SK-N-SH (cell line): Measurements from ENCODE around the gene CPB2. TPM values are rescaled to one million over a fixed set of nuclear protein-coding genes. Genes with fewer than 3 reads are reported as not detected.

Experiments used
- CTCF ChIA-PET: fragments of 300-600, 350-600 bp; formaldehyde crosslinking; extraction: SDS; loops from one replicate; lab custom pipeline; 2021; lab: Yijun Ruan, JAX
- POLR2A ChIA-PET: fragments of 350-600 bp; sonication (Branson Sonifier 250); formaldehyde crosslinking; extraction: SDS; loops from one replicate; lab custom pipeline; 2020; ENCODE audit warnings: antibody characterized with exemption, inconsistent platforms; lab: Yijun Ruan, JAX
- DNase-seq: peaks from one replicate; pipeline ENCODE4 v3.0.0; 2012
- H2AFZ ChIP-seq: fragments of 200-600 bp; sonication (generic); 2 replicates; pipeline ENCODE4 v1.8.1; 2016; ENCODE audit warnings: antibody characterized with exemption, mild to moderate bottlenecking, low read depth
- H3F3A ChIP-seq: fragments of 200-600 bp; sonication (generic); replicated peaks from 2 replicates; pipeline ENCODE3; 2016; ENCODE audit warnings: antibody characterized with exemption, mild to moderate bottlenecking; ENCODE audit not compliant: insufficient read depth
- H3K27ac ChIP-seq, 2 experiments: fragments of 200-500 bp in 1 of 2; fragments of 200-600 bp in 1 of 2; sonication (Bioruptor generic) in 1 of 2; sonication (generic), shearing (Covaris generic) in 1 of 2; 2 replicates each; pipeline versions ENCODE4 v1.5.1 to v1.6.1; 2014 to 2016; ENCODE audit warnings: low read depth in 2 of 2, inconsistent platforms in 1 of 2, low read length in 1 of 2, mild to moderate bottlenecking in 1 of 2, mixed read lengths in 1 of 2
- H3K27me3 ChIP-seq: fragments of 200-600 bp; sonication (generic), shearing (Covaris generic); 2 replicates; pipeline ENCODE4 v1.6.1; 2016; ENCODE audit warnings: mixed run types; ENCODE audit not compliant: insufficient read depth
- H3K36me3 ChIP-seq, 2 experiments: fragments of 200-500 bp in 1 of 2; fragments of 200-600 bp in 1 of 2; sonication (Bioruptor generic) in 1 of 2; sonication (generic) in 1 of 2; replicated peaks in 1 of 2; 2 replicates each; pipeline versions ENCODE3 to v1.5.1; 2014 to 2016; ENCODE audit warnings: low read length in 1 of 2, mild to moderate bottlenecking in 1 of 2; ENCODE audit not compliant: insufficient read depth in 2 of 2, control insufficient read depth in 1 of 2
- H3K4me1 ChIP-seq, 2 experiments: fragments of 200-500 bp in 1 of 2; fragments of 200-600 bp in 1 of 2; sonication (Bioruptor generic) in 1 of 2; sonication (generic), shearing (Covaris generic) in 1 of 2; 2 replicates each; pipeline versions ENCODE4 v1.5.1 to v1.6.1; 2014 to 2016; ENCODE audit warnings: low read depth in 1 of 2, low read length in 1 of 2, mixed run types in 1 of 2; ENCODE audit not compliant: insufficient read depth in 2 of 2, control insufficient read depth in 1 of 2
- H3K4me2 ChIP-seq: fragments of 200-600 bp; sonication (generic), shearing (Covaris generic); 2 replicates; pipeline ENCODE4 v1.6.1; 2017; ENCODE audit warnings: mixed run types
- H3K4me3 ChIP-seq, 2 experiments: fragments of 200-500 bp in 1 of 2; fragments of 200-600 bp in 1 of 2; sonication (Bioruptor generic) in 1 of 2; sonication (generic), shearing (Covaris generic) in 1 of 2; 2 replicates each; pipeline versions ENCODE4 v1.5.1 to v1.8.1; 2014 to 2016; ENCODE audit warnings: low read depth in 2 of 2, inconsistent platforms in 1 of 2, low read length in 1 of 2, mild to moderate bottlenecking in 1 of 2, mixed read lengths in 1 of 2, moderate library complexity in 1 of 2
- H3K79me2 ChIP-seq: fragments of 200-600 bp; sonication (generic); 2 replicates; pipeline ENCODE4 v1.8.1; 2017; ENCODE audit warnings: mild to moderate bottlenecking; ENCODE audit not compliant: insufficient read depth
- H3K9ac ChIP-seq: fragments of 200-600 bp; sonication (generic); 2 replicates; pipeline ENCODE4 v1.6.1; 2017; ENCODE audit warnings: mixed run types
- H3K9me2 ChIP-seq: fragments of 200-600 bp; sonication (generic); 2 replicates; pipeline ENCODE4 v1.6.1; 2017; ENCODE audit warnings: mixed run types
- H3K9me3 ChIP-seq: fragments of 200-600 bp; sonication (generic); 2 replicates; pipeline ENCODE4 v1.6.1; 2017; ENCODE audit warnings: mixed run types, mild to moderate bottlenecking, moderate library complexity
- H4K20me1 ChIP-seq: fragments of 200-600 bp; sonication (generic); 2 replicates; pipeline ENCODE4 v1.6.1; 2017; ENCODE audit warnings: mild to moderate bottlenecking, mixed run types; ENCODE audit not compliant: insufficient read depth
- CHD2 ChIP-seq: fragments of 150-350 bp; IDR thresholded peaks from 2 replicates; pipeline ENCODE4 v1.6.1; 2018; ENCODE audit warnings: low read length; ENCODE audit not compliant: partially characterized antibody
- EP300 ChIP-seq, 2 experiments: IDR thresholded peaks; 2 replicates each; pipeline versions ENCODE4 v1.4.0 to v1.6.1; 2012; ENCODE audit warnings: borderline replicate concordance in 1 of 2, low read depth in 1 of 2, low read length in 1 of 2
- EZH2phosphoT487 ChIP-seq: fragments of 200-600 bp; sonication (generic); IDR thresholded peaks from 2 replicates; pipeline ENCODE4 v1.6.1; 2017; ENCODE audit warnings: low read depth, mixed run types, mild to moderate bottlenecking, antibody characterized with exemption, moderate library complexity, borderline replicate concordance
- FOXJ3 ChIP-seq: sonication (generic); formaldehyde crosslinking; IDR thresholded peaks from 2 replicates; pipeline ENCODE4 v1.5.1; 2020; ENCODE audit warnings: mild to moderate bottlenecking, missing genetic modification reagents
- GABPA ChIP-seq: IDR thresholded peaks from 2 replicates; pipeline ENCODE4 v1.4.0; 2012; ENCODE audit warnings: low read depth, mild to moderate bottlenecking
- GATA2 ChIP-seq: sonication (generic); formaldehyde crosslinking; IDR thresholded peaks from 2 replicates; pipeline ENCODE4 v1.5.0; 2020; ENCODE audit warnings: mild to moderate bottlenecking, missing genetic modification reagents
- IRF3 ChIP-seq: fragments of 150-350 bp; IDR thresholded peaks from 2 replicates; pipeline ENCODE4 v1.6.1; 2016; ENCODE audit warnings: mild to moderate bottlenecking, low read depth, low read length
- JUND ChIP-seq: IDR thresholded peaks from 2 replicates; pipeline ENCODE4 v1.4.0; 2012
- MXI1 ChIP-seq: IDR thresholded peaks from 2 replicates; pipeline ENCODE4 v1.6.1; 2012; ENCODE audit warnings: mild to moderate bottlenecking, low read depth, low read length, improper control_type of control experiment
- NFIC ChIP-seq: IDR thresholded peaks from 2 replicates; pipeline ENCODE4 v1.4.0; 2012; ENCODE audit warnings: borderline replicate concordance
- PBX3 ChIP-seq: IDR thresholded peaks from 2 replicates; pipeline ENCODE4; 2012
- POLR2AphosphoS5 ChIP-seq: IDR thresholded peaks from 2 replicates; pipeline ENCODE4 v1.6.1; 2012; ENCODE audit warnings: low read depth, low read length
- RAD21 ChIP-seq: IDR thresholded peaks from 2 replicates; pipeline ENCODE4 v1.6.1; 2012; ENCODE audit warnings: mild to moderate bottlenecking, low read length
- RCOR1 ChIP-seq: fragments of 150-350 bp; IDR thresholded peaks from 2 replicates; pipeline ENCODE4 v1.6.1; 2017; ENCODE audit warnings: antibody characterized with exemption, low read length
- RFX5 ChIP-seq: IDR thresholded peaks from 2 replicates; pipeline ENCODE4 v1.6.1; 2012; ENCODE audit warnings: mild to moderate bottlenecking, improper control_type of control experiment, low read length
- RXRA ChIP-seq: IDR thresholded peaks from 2 replicates; pipeline ENCODE4 v1.4.0; 2012; ENCODE audit warnings: low read depth, mild to moderate bottlenecking, borderline replicate concordance
- SIN3A ChIP-seq: IDR thresholded peaks from 2 replicates; pipeline ENCODE4 v1.6.1; 2012; ENCODE audit warnings: low read depth, mild to moderate bottlenecking, low read length, moderate library complexity, borderline replicate concordance
- TAF1 ChIP-seq: IDR thresholded peaks from 2 replicates; pipeline ENCODE4 v1.6.1; 2012; ENCODE audit warnings: low read depth, mild to moderate bottlenecking, low read length, moderate library complexity, borderline replicate concordance
- TCF12 ChIP-seq: IDR thresholded peaks from 2 replicates; pipeline ENCODE4 v1.4.0; 2012
- YY1 ChIP-seq: IDR thresholded peaks from 2 replicates; pipeline ENCODE4 v1.4.0; 2012; ENCODE audit warnings: low read depth, mild to moderate bottlenecking
- WGBS: methylation state at CpG from one replicate; pipeline ENCODE4 v1.1.6; 2017; ENCODE audit warnings: low lambda C conversion rate; 5-methylcytosine and 5-hydroxymethylcytosine counted together
- polyA plus RNA-seq, 3 experiments: library from polyadenylated mRNA; depleted of rRNA; stranded (reverse); fragments of >200 nt; gene quantifications; 2 replicates each; pipeline ENCODE4 v1.2.3, GENCODE V29; 2012

CPB2 gene
- polyA plus RNA-seq, 1 of the 3 experiments (the other 2 are of a cell fraction) = not detected

GRCh38 chr13:46075811-46076210, 29.0 kb downstream of the CPB2 start:
- TF ChIP-seq GATA2 (CRISPR knock-in tag) (no peak), RAD21 (no peak), TCF12 (no peak), YY1 (no peak)
- no peaks in the 10 kb centered on the region for H3K79me2 ChIP-seq
- H3K4me3 ChIP-seq = no peak overlapping the region
- no peaks in the 10 kb centered on the region for H3K9me2 ChIP-seq
- no peak overlapping the region for H3K9ac ChIP-seq
- H2AFZ ChIP-seq = no peak overlapping the region
- WGBS = 95% methylated on average over 1 of the region's 1 CpG
- H3K27ac ChIP-seq = no peak overlapping the region
- no peak for DNase-seq
- no peaks in the 10 kb centered on the region for H3K9me3 ChIP-seq
- H3K4me1 ChIP-seq = no peaks in the 10 kb centered on the region; a peak in 1 of 4 replicates
- ChIA-PET POLR2A (no interaction called here), CTCF (interaction anchor here (1.9 kb wide), 1 partner anchor 50 kb away, joined by 4 read pairs; no protein-coding TSS in a partner anchor)
- no peaks in the 10 kb centered on the region for H3K27me3 ChIP-seq
- H3K4me2 ChIP-seq = no peak overlapping the region
- no peaks in the 10 kb centered on the region for H3F3A ChIP-seq
- H4K20me1 ChIP-seq = no peaks in the 10 kb centered on the region
- no peaks in the 10 kb centered on the region for H3K36me3 ChIP-seq

- Histone ChIP-seq H3K27ac (no peak overlapping the region), H2AFZ (no peak overlapping the region), H3K79me2 (no peaks in the 10 kb centered on the region), H3F3A (no peaks in the 10 kb centered on the region), H3K9ac (no peak overlapping the region), H3K9me3 (no peaks in the 10 kb centered on the region), H3K36me3 (no peaks in the 10 kb centered on the region), H3K9me2 (0 out of 2 replicates have a peak, but pooled peaks cover 3% of the 10 kb centered on the region), H3K27me3 (no peaks in the 10 kb centered on the region), H4K20me1 (no peaks in the 10 kb centered on the region), H3K4me1 (no peaks in the 10 kb centered on the region), H3K4me3 (no peak overlapping the region), H3K4me2 (no peak overlapping the region)
- POLR2A ChIA-PET = no interaction called here
- CTCF ChIA-PET = interaction anchor here (0.7 kb wide), 1 partner anchor 369 kb away, joined by 3 read pairs; the partner anchor contains the start of gene CBY2
- TF ChIP-seq FOXJ3 (CRISPR knock-in tag) = no peak
- no peak for TF ChIP-seq GABPA
- TF ChIP-seq POLR2AphosphoS5 = no peak
- TF ChIP-seq MXI1 = no peak
- TF ChIP-seq RFX5 = no peak
- no peak for TF ChIP-seq NFIC
- TF ChIP-seq CHD2 = no peak
- no peak for TF ChIP-seq JUND
- TF ChIP-seq EP300 (IDR thresholded peaks at IDR 0.05; ENCODE audit: borderline replicate concordance in 1 of 2, low read depth in 1 of 2, low read length in 1 of 2) = no peak
- TF ChIP-seq GATA2 (CRISPR knock-in tag) = no peak
- TF ChIP-seq SIN3A = no peak
- no peak for TF ChIP-seq TAF1
- no peak for TF ChIP-seq RCOR1
- no peak for TF ChIP-seq RXRA
- no peak for TF ChIP-seq IRF3
- TF ChIP-seq EZH2phosphoT487 = no peak
- TF ChIP-seq PBX3 = no peak
- DNase-seq = no peak
- 82% methylated on average over 5 of the region's 5 CpGs for WGBS
These were observed 33.1 kb downstream of the CPB2 start for GRCh38 chr13:46071590-46072249.
